Measurements from ENCODE around the gene TTI1.
A peak's percentile ranks its signal among the peaks of the same experiment; 100 is the strongest.

The TTI1 gene

DNA sequence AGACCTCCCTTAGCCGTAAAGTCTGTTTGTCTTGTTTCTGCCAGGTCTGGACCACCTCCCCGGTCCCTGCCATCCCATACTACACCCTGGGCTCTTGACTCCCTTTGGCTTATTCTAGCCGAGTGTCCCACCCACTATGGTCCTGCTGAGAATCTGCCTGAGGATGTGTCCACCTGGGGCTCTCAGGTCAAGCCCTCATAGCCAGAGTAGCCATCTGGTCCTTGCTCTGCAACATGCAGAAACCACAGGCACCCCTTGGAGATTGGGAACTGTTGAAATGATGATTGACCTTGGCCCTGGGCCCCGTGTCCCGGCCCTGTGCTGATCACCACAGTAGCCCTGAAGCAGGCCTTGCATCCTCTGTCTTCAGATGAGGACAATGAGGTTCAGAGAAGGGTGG lies 86.3 kb downstream of the TTI1 start:
- no peak for TF ChIP-seq POLR2AphosphoS5 (IDR thresholded peaks at IDR 0.05; ENCODE audit: low read depth, low read length)
- no peak for TF ChIP-seq POLR2A (IDR thresholded peaks at IDR 0.05; ENCODE audit: low read depth, low read length)
- no peak for TF ChIP-seq TAF1 (IDR thresholded peaks at IDR 0.05; ENCODE audit: borderline replicate concordance, low read depth, low read length)
- no peak for FAIRE-seq
- no peak for DNase-seq (ENCODE audit: insufficient read length)

DNA sequence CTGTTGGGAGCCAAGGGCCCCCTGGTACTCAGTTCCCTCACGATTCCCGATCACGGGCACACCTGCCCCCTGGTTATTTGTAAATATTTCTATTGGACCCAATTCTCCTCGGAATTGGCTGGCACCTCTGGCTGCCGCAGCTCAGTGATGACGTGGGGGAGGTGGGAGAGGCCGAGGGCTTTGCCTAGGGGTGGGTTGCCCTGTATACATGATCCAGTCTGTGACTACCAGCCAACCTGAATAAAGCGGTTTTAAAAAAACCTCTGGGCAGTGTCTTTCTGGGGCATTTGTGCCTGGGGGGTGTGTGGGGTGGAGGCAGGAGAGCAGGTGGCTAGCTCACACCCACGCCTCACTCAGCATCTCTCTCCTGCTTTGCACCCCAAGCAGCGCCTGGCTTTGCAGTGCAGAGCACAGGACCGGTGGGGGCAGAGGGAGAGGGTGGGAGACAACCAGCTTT lies 88.1 kb downstream of the TTI1 start:
- no peak for DNase-seq (ENCODE audit: insufficient read length)
- no peak for TF ChIP-seq TAF1 (IDR thresholded peaks at IDR 0.05; ENCODE audit: borderline replicate concordance, low read depth, low read length)
- TF ChIP-seq POLR2AphosphoS5 (IDR thresholded peaks at IDR 0.05; ENCODE audit: low read depth, low read length) = no peak
- no peak for TF ChIP-seq POLR2A (IDR thresholded peaks at IDR 0.05; ENCODE audit: low read depth, low read length)
- no peak for FAIRE-seq

DNA sequence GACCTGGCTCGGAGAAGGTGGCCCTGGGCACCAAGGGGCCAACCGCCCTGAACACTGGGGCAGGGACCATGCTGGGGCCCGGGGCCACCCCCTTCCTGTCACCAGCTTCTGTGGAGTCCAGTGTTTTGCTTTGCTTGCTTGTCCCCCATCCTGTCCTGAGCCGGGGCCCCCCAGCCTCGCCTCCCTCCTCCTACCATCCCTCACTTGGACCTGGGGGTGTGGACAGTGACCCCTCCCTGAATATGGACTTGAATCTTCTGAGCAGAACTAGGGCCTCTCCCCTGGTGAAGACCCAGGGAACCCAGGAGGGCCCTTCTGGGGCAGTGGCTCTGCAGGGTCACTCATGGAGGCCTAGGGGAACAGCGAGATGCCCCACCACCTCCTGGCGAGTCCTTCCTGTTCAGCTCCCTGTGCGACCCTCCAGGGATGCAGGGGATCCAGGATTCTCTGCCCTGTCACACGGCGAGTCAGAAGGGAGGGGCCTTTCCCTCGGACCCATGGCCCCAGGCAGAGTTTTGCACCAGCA lies 88.7 kb downstream of the TTI1 start:
- TF ChIP-seq TAF1 (IDR thresholded peaks at IDR 0.05; ENCODE audit: borderline replicate concordance, low read depth, low read length) = no peak
- no peak for TF ChIP-seq POLR2AphosphoS5 (IDR thresholded peaks at IDR 0.05; ENCODE audit: low read depth, low read length)
- no peak for TF ChIP-seq POLR2A (IDR thresholded peaks at IDR 0.05; ENCODE audit: low read depth, low read length)
- FAIRE-seq = no peak
- no peak for DNase-seq (ENCODE audit: insufficient read length)

DNA sequence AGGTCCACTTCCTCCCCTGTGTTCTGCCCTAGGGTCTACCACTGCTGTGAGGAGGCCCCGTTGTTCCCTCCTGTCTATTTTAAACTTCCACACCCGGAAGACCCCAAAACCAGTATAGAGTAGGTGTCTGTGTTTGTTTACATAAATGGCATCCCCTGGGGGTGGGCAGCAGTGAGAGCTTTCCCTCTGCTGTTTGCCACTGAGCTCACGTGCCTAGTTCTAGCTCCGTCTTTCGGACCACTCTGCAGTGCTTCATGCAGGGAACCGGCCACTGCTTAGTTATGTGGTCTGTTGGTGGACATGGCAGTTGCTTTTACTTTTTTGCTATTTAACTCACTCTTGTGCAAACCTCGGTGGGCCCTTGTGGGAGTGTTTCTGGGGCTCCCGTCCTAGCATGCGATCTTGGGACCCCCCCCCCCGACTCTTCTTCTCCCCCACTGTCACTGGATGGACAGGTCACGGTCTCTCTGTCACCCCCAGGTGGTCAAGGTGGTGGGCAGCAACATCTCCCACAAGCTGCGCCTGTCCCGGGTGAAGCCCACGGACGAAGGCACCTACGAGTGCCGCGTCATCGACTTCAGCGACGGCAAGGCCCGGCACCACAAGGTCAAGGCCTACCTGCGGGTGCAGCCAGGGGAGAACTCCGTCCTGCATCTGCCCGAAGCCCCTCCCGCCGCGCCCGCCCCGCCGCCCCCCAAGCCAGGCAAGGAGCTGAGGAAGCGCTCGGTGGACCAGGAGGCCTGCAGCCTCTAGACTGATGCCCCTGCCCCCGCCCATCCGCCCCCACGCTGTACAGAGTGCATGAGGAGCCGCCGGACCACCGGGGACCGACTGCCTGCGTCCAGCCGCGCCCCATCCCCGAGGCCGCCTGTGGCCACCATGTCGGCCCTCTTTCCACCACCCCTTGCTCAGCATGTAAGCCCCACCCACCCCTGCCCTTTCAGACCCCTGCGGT lies 89.5 kb downstream of the TTI1 start:
- peak; percentile 36 for FAIRE-seq

DNA sequence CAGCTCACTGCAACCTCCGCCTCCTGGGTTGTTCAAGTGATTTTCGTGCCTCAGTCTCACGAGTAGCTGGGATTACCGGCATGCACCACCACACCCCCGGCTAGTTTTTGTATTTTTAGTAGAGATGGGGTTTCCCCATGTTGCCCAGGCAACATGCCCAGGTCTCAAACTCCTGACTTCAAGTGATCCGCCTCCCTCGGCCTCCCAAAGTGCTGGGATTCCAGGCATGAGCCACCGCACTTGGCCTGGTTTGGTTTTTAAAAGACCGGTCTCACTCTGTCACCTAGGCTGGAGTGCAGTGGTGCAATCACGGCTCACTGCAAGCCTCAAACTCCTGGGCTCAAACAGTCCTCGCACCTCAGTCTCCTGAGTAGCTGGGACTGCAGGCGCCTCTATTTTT lies 90.2 kb downstream of the TTI1 start:
- peak; percentile 66 for FAIRE-seq
- no peak for DNase-seq (ENCODE audit: insufficient read length)
- TF ChIP-seq POLR2AphosphoS5 (IDR thresholded peaks at IDR 0.05; ENCODE audit: low read depth, low read length) = no peak
- no peak for TF ChIP-seq TAF1 (IDR thresholded peaks at IDR 0.05; ENCODE audit: borderline replicate concordance, low read depth, low read length)
- TF ChIP-seq POLR2A (IDR thresholded peaks at IDR 0.05; ENCODE audit: low read depth, low read length) = no peak

More for the DNA sequence above, 89.5 kb downstream of the TTI1 start:
- DNase-seq (ENCODE audit: insufficient read length) = no peak
- TF ChIP-seq TAF1 (IDR thresholded peaks at IDR 0.05; ENCODE audit: borderline replicate concordance, low read depth, low read length) = no peak
- no peak for TF ChIP-seq POLR2AphosphoS5 (IDR thresholded peaks at IDR 0.05; ENCODE audit: low read depth, low read length)
- TF ChIP-seq POLR2A (IDR thresholded peaks at IDR 0.05; ENCODE audit: low read depth, low read length) = no peak

DNA sequence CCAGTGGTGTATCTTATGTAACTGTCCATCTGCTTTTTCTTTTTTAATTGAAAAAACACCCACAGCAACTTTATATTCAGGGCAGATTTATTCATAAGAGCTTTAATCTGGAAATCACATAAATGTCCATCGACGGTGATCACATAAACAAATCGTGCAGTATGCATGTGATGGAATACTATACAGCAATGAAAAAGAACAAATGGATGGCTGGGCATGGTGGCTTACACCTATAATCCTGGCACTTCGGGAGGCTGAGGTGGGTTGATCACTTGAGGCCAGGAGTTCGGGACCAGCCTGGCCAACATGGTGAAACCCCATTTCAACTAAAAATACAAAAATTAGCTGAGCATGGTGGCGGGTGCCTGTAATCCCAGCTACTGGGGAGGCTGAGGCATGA lies 91.3 kb downstream of the TTI1 start:
- no peak for DNase-seq (ENCODE audit: insufficient read length)
- TF ChIP-seq POLR2A (IDR thresholded peaks at IDR 0.05; ENCODE audit: low read depth, low read length) (no peak), TAF1 (IDR thresholded peaks at IDR 0.05; ENCODE audit: borderline replicate concordance, low read depth, low read length) (no peak), POLR2AphosphoS5 (IDR thresholded peaks at IDR 0.05; ENCODE audit: low read depth, low read length) (no peak)
- FAIRE-seq = no peak

DNA sequence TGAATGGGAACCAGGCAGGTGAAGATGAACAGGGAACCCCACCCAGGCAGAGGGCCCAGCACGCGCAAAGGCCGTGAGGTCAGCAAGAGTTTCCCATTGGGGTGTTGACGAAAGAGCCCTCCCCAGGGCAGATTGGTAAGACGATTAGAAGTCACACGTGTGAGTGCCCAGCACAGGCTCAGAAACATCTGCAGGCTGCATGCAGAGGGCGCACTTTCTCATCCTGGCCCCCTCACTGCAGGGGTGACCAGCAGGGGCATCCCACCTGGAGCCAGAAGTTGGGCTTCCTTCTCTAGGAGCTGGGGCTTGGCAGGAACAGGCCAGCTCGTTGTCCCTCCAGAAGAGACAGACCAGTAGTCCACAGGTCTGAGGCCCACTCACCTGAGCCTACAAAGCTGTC lies 91.9 kb downstream of the TTI1 start:
- FAIRE-seq (no peak), DNase-seq (ENCODE audit: insufficient read length) (no peak)

DNA sequence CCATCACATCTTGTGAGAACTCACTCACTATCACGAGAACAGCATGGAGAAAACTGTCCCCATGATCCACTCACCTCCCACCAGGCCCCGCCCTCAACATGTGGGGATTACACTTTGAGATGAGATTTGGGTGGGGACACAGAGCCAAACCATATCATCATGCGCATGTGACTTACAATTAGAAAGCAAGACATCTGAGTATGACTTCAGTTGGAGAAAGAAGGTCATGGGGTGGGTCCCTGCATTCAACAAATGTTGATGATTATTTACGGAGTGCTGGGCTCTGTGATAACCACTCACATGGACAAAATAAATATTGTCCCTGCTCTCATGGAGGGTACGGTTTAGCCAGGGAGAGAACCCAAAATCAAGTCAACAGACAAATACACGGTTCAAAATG lies 92.4 kb downstream of the TTI1 start:
- DNase-seq (ENCODE audit: insufficient read length) = no peak
- FAIRE-seq = no peak

More for the DNA sequence above, 91.9 kb downstream of the TTI1 start:
- TF ChIP-seq TAF1 (IDR thresholded peaks at IDR 0.05; ENCODE audit: borderline replicate concordance, low read depth, low read length) (no peak), POLR2A (IDR thresholded peaks at IDR 0.05; ENCODE audit: low read depth, low read length) (no peak), POLR2AphosphoS5 (IDR thresholded peaks at IDR 0.05; ENCODE audit: low read depth, low read length) (no peak)

DNA sequence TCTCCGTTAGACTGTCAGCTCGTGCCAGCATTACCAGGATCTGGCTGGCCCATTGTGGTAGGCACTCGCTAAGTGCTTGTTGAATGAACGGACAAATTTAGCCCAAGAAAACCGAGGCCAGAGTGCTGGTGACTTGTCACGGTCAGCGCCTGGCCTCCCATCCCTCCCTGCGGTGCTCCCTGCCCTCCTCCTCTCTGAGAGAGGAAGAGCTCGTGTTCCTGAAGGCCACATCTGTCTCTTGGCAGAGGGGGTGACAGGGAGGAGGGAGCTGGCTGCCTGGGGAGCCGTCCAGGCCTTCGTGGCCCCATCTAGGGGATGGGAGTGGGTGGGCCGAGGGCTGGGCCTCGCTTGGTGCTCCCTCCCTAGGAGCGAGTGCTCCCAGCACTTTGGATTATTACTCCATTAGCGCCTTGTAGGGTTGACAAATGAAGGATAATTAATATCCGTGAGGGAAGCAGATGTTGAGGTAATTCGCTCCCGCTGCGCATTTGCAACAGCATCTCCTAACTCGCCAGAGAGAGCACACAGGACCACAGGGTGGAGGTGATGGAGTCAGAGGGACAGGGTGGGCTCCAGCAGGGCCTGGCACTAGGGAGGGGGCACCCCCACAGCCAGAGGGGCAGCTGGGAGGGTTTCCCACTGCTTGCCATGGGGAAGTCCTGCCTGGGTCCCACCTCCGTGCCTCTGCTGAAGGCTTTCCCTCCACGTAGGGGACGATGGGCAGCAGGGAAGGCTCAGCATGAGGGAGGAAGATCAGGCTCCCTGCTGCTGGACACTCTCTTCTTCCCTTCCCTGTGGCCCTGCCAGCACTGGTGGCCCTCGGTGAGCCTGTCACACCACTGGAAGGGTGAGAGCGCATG lies 93.3 kb downstream of the TTI1 start:
- FAIRE-seq = no peak

More for the DNA sequence above, 92.4 kb downstream of the TTI1 start:
- TF ChIP-seq POLR2A (IDR thresholded peaks at IDR 0.05; ENCODE audit: low read depth, low read length) = no peak
- TF ChIP-seq TAF1 (IDR thresholded peaks at IDR 0.05; ENCODE audit: borderline replicate concordance, low read depth, low read length) = no peak
- no peak for TF ChIP-seq POLR2AphosphoS5 (IDR thresholded peaks at IDR 0.05; ENCODE audit: low read depth, low read length)

DNA sequence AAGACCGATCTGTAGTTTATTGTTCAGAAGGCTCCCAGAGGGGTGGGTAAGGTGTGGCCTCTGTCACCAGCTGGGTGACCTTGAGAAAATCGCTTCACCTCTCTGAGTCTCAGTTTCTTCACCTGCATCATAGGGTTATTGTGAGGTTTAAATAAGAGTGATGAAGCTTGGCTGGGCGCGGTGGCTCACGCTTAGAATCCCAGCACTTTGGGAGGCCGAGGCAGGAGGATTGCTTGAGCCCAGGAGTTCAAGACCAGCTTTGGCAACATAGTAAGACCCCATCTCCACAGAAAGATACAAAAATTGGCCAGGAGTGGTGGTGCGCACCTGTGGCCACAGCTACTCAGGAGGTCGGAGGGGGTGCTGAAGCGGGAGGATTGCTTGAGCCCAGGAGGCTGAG lies 94.3 kb downstream of the TTI1 start:
- FAIRE-seq = no peak
- no peak for DNase-seq (ENCODE audit: insufficient read length)
- no peak for TF ChIP-seq TAF1 (IDR thresholded peaks at IDR 0.05; ENCODE audit: borderline replicate concordance, low read depth, low read length)
- TF ChIP-seq POLR2A (IDR thresholded peaks at IDR 0.05; ENCODE audit: low read depth, low read length) = no peak
- no peak for TF ChIP-seq POLR2AphosphoS5 (IDR thresholded peaks at IDR 0.05; ENCODE audit: low read depth, low read length)

More for the DNA sequence above, 93.3 kb downstream of the TTI1 start:
- TF ChIP-seq POLR2A (IDR thresholded peaks at IDR 0.05; ENCODE audit: low read depth, low read length) = no peak
- no peak for TF ChIP-seq POLR2AphosphoS5 (IDR thresholded peaks at IDR 0.05; ENCODE audit: low read depth, low read length)
- TF ChIP-seq TAF1 (IDR thresholded peaks at IDR 0.05; ENCODE audit: borderline replicate concordance, low read depth, low read length) = no peak
- DNase-seq (ENCODE audit: insufficient read length) = no peak

DNA sequence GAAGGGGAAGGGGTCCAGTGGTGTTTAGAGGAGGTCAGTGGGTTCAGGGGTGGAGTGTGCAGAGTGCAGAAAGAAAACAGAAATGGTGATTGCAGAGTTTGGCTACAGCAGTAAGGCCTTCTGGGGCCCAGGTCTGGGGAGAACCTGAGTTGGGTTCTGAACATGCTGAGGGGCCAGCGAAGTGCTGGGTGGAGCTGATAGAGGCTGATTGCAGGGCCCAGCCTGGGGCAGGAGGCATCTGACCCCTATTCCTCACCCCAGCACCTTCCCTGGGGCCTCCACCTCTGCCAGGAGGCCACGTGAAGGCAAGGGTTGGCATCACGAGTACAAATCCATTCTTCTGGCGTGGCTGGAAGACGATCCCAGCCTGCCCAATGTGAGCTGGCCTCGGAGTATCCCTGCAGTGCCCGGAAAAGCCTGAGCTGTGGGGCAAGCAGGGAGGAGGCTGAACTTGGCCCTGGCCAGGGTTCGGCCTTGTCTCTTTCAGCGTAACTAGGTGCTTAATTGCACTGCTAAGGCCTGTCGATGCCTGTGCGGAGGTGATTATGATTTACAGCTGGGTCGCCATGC lies 95.0 kb downstream of the TTI1 start:
- FAIRE-seq = no peak
- DNase-seq (ENCODE audit: insufficient read length) = no peak
- no peak for TF ChIP-seq POLR2A (IDR thresholded peaks at IDR 0.05; ENCODE audit: low read depth, low read length)
- no peak for TF ChIP-seq POLR2AphosphoS5 (IDR thresholded peaks at IDR 0.05; ENCODE audit: low read depth, low read length)
- TF ChIP-seq TAF1 (IDR thresholded peaks at IDR 0.05; ENCODE audit: borderline replicate concordance, low read depth, low read length) = no peak

All from GM12892 (cell line).